ENCODE results near the gene ITPR1.

DNA sequence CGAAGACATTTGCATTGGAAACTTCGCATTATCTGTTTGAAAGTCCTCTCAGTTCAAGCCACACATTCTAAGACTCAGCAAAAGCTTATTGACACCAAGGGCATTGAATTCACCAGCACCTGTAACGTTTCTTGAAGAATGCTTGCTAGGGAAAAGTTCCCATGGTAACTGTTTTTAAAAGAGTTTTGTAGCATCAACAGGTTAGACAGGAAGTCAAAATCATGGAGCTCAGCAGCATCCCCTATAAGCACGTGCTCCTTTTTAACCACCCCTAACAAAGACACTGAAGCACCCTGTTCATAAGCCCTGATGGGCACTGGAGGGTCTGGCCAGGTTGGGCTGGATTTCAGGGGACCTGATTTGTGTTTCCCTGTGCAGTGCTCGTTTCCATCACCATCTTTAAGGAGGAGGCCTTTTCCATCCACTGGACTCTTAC, 256.4 kb downstream of the ITPR1 start:
- TF ChIP-seq, protein P1, sequence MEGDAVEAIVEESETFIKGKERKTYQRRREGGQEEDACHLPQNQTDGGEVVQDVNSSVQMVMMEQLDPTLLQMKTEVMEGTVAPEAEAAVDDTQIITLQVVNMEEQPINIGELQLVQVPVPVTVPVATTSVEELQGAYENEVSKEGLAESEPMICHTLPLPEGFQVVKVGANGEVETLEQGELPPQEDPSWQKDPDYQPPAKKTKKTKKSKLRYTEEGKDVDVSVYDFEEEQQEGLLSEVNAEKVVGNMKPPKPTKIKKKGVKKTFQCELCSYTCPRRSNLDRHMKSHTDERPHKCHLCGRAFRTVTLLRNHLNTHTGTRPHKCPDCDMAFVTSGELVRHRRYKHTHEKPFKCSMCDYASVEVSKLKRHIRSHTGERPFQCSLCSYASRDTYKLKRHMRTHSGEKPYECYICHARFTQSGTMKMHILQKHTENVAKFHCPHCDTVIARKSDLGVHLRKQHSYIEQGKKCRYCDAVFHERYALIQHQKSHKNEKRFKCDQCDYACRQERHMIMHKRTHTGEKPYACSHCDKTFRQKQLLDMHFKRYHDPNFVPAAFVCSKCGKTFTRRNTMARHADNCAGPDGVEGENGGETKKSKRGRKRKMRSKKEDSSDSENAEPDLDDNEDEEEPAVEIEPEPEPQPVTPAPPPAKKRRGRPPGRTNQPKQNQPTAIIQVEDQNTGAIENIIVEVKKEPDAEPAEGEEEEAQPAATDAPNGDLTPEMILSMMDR (IDR thresholded peaks at IDR 0.05; ENCODE audit: low read depth, low read length, missing input control): no peak
- no peak for TF ChIP-seq REST (IDR thresholded peaks at IDR 0.05)
- TF ChIP-seq HNF4G (IDR thresholded peaks at IDR 0.05): no peak
- TF ChIP-seq FOXA1 (IDR thresholded peaks at IDR 0.05): no peak
- no peak for TF ChIP-seq SP1 (IDR thresholded peaks at IDR 0.05)
- TF ChIP-seq RAD21 (IDR thresholded peaks at IDR 0.05): no peak
- no peak for TF ChIP-seq JUND (IDR thresholded peaks at IDR 0.05)
- no peak for TF ChIP-seq ATF3 (IDR thresholded peaks at IDR 0.05)
